GOT3 (cell line): ENCODE data around the gene THEMIS.
"Not testable (repeated sequence)": the region's sequence is repeated elsewhere in the genome, so short reads cannot be mapped to it uniquely, and the experiment has no call there.

Source experiments
- DNase-seq: peaks from one replicate; lab custom pipeline; 2025; ENCODE audit warnings: mixed read lengths; lab: John Stamatoyannopoulos, UW

The THEMIS gene

GRCh38 chr6:127718694-127719093 is 182.2 kb downstream of the THEMIS start:
- DNase-seq: no peak

- DNase-seq: no peak
Measured at GRCh38 chr6:127717384-127717783, 183.5 kb downstream of the THEMIS start.

- no peak for DNase-seq
Measured at GRCh38 chr6:127716465-127716864, 184.4 kb downstream of the THEMIS start.

DNA sequence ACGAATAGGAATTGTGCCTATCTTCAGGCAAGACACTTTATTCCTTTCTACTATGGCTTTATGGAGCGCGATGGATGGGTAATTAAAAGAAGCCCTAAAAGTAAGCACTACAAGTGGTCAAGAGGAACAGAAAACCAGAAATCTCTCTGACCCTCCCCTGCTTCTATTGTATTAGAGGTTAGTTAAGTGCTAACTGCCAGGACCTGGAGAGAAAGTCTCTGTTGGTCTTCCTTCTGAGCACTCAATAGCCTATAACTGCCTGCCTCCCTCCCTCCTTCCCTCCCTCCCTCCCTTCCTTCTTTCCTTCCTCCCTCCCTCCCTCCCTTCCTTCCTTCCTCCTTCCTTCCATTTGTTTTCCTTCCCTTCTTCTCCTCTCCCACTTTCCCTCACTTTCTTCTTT is 190.2 kb downstream of the THEMIS start:
- no peak for DNase-seq

DNA sequence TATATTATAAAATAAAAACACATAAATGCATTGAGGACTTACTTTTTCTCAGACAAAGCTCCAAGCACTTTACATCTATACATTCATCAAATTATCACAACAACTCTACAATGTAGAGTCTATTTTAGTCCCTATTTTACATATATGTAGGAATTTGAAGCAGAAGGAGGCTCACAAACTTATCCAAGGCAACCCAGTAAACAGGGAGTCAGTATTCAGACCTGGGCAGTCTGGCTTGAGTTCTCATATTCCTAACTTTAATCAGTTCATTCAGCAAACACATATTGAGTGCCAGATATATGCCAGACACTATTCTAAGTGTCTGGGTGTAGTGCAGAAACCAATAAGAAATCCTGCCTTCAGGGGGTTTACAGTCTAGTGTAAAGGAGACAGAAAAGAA is 194.6 kb downstream of the THEMIS start:
- no peak for DNase-seq

GRCh38 chr6:127695108-127695507 is 205.8 kb downstream of the THEMIS start:
- no peak for DNase-seq

DNA sequence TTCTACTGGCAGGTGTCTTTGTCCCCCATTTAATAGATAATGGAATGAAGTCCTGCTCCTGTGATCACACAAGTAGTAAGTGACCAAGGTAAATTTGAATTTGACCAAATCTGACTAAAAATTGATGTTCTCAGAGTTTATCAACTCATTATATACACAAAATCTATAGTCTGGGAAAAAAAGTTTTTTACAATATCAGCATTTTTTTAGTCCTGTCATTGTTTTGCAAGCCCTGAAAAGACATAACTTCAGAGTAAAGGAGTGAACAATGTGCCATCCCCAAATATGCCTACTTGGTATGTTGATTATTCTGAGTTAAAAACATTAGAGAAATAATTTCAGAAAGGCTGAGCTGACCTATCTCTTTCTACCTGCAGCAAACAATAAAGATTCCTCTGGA is 209.7 kb downstream of the THEMIS start:
- DNase-seq: no peak

- DNase-seq: no peak
Measured at GRCh38 chr6:127690588-127690987, 210.3 kb downstream of the THEMIS start.

GRCh38 chr6:127690092-127690491 is 210.8 kb downstream of the THEMIS start:
- DNase-seq: no peak

DNA sequence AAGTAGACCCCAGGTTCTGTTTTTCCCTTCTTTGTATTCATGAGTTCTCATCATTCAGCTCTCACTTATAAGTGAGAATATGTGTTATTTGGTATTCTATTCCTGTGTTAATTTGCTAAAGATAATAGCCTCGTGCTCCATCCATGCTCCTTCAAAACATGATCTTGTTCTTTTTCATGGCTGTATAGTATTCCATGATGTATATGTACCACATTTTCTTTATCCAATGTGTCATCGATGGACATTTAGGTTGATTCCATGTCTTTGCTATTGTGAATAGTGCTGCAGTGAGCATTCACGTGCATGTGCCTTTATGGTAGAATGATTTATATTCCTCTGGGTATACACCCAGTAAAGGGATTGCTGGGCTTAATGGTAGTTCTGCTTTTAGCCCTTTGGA is 213.4 kb downstream of the THEMIS start:
- not testable (repeated sequence) for DNase-seq

GRCh38 chr6:127686084-127686483 is 214.8 kb downstream of the THEMIS start:
- no peak for DNase-seq

- no peak for DNase-seq
Measured at GRCh38 chr6:127684501-127684900, 216.4 kb downstream of the THEMIS start.
